ENCODE data around the gene TTC22.

TTC22 gene

DNA sequence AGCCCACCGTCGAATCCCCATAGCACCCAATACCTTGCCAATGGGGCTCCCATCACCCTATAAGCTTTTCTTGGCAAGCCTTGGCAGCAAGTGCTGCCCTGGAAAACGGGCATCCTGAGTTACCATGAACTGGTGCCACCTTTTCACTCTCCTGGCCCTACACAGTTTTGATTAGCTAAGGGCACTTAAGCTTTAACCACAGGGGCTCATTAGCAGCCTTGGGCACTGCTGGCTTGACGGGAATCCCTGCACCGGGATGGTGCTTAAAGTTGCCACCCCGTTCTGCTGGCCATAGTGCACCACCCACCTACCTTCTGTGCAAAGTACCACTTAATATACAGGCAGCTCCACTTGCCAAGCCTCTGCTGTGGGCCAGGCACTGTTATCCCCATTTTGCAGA, 50.5 kb downstream of the TTC22 start:
- TF ChIP-seq CTCF (IDR thresholded peaks at IDR 0.05; ENCODE audit: low read depth, low read length, missing control alignments): no peak
- no peak overlapping the region for H3K4me3 ChIP-seq (ENCODE audit: low read depth, low read length)
- no peak for DNase-seq (ENCODE audit: low read depth)
- in situ Hi-C loops (cut with HindIII; ENCODE audit: low sequenced_read_pairs): no loop called here

GRCh38 chr1:54748094-54748835, 52.9 kb downstream of the TTC22 start:
- in situ Hi-C loops (cut with HindIII; ENCODE audit: low sequenced_read_pairs): no loop called here
- DNase-seq (ENCODE audit: low read depth): no peak
- no peak overlapping the region for H3K4me3 ChIP-seq (ENCODE audit: low read depth, low read length)
- no peak for TF ChIP-seq CTCF (IDR thresholded peaks at IDR 0.05; ENCODE audit: low read depth, low read length, missing control alignments)

DNA sequence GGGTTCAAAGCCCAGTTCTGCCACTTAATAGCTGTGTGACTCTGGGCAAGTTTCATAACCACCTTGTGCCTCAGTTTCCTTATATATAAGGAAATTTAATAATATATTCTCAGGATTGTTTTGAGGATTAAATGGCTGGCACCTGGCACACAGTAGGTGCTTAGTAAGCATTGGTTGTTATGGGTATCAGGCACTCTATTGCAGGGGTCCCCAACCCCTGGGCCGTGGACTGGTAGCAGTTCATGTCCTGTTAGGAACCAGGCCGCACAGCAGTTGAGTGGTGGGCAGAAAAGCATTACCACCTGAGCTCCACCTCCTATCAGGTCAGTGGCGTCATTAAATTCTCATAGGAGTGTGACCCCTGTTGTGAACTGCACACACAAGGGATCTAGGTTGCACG, 55.3 kb downstream of the TTC22 start:
- no peak overlapping the region for H3K4me3 ChIP-seq (ENCODE audit: low read depth, low read length)
- DNase-seq (ENCODE audit: low read depth): no peak
- no peak for TF ChIP-seq CTCF (IDR thresholded peaks at IDR 0.05; ENCODE audit: low read depth, low read length, missing control alignments)
- in situ Hi-C loops (cut with HindIII; ENCODE audit: low sequenced_read_pairs): no loop called here

- DNase-seq (ENCODE audit: low read depth): no peak
- no peak overlapping the region for H3K4me3 ChIP-seq (ENCODE audit: low read depth, low read length)
- TF ChIP-seq CTCF (IDR thresholded peaks at IDR 0.05; ENCODE audit: low read depth, low read length, missing control alignments): no peak
- in situ Hi-C loops (cut with HindIII; ENCODE audit: low sequenced_read_pairs): no loop called here
These were observed 55.8 kb downstream of the TTC22 start for GRCh38 chr1:54745274-54745673.

DNA sequence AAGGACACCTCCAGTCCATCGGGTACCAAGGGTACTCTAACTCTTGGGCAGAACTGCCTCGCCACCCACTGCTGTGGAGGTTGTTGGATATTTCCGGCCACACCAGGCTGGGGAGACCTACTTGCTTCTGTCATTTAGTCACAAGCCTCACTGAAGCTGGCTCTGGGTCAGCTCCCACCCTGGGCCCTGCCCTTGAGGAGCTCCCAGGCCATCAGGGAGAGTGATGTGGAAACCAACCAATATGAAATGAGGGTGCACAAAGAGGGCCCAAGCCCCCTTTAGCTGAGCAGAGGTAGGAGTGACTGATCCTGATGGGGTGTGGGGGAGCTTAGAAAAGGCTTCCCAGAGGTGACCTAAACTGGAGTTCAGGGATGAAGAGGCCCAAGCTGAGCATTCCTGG, 56.4 kb downstream of the TTC22 start:
- no peak overlapping the region for H3K4me3 ChIP-seq (ENCODE audit: low read depth, low read length)
- DNase-seq (ENCODE audit: low read depth): no peak
- in situ Hi-C loops (cut with HindIII; ENCODE audit: low sequenced_read_pairs): no loop called here
- no peak for TF ChIP-seq CTCF (IDR thresholded peaks at IDR 0.05; ENCODE audit: low read depth, low read length, missing control alignments)

GRCh38 chr1:54743416-54744226, 57.5 kb downstream of the TTC22 start:
- no peak for TF ChIP-seq CTCF (IDR thresholded peaks at IDR 0.05; ENCODE audit: low read depth, low read length, missing control alignments)
- in situ Hi-C loops (cut with HindIII; ENCODE audit: low sequenced_read_pairs): no loop called here

More at GRCh38 chr1:54743416-54744226, 57.5 kb downstream of the TTC22 start:
- no peak overlapping the region for H3K4me3 ChIP-seq (ENCODE audit: low read depth, low read length)
- DNase-seq (ENCODE audit: low read depth): no peak

All from astrocyte of the cerebellum (primary cell).